GM21381 (cell line): ENCODE data around the gene MAST4.

Source experiments
- ATAC-seq: cut with Tn5 transposase; IDR thresholded peaks from one replicate; pipeline ENCODE4 v1.9.1; 2021; ENCODE audit warnings: mild to moderate bottlenecking, moderate library complexity; ENCODE audit not compliant: unreplicated experiment

MAST4 gene

GRCh38 chr5:66595756-66596635, at the start of gene MAST4:
MAST4 (plus strand) TSS chr5:66596393; CDS start chr5:66596656, 263 bp downstream.
- ATAC-seq, result peak; percentile 100

GRCh38 chr5:66546541-66546940, 49.7 kb upstream of the MAST4 start:
- ATAC-seq, result no peak

GRCh38 chr5:66551338-66551737, 44.9 kb upstream of the MAST4 start:
- ATAC-seq, result no peak

GRCh38 chr5:66551945-66552344, 44.2 kb upstream of the MAST4 start:
- ATAC-seq, result no peak

GRCh38 chr5:66553368-66553912, 42.8 kb upstream of the MAST4 start:
- ATAC-seq, result no peak

GRCh38 chr5:66553916-66554575, 42.1 kb upstream of the MAST4 start:
- ATAC-seq, result peak; percentile 93

- no peak for ATAC-seq
Observed at GRCh38 chr5:66554884-66555283, 41.3 kb upstream of the MAST4 start.

GRCh38 chr5:66558560-66558959, 37.6 kb upstream of the MAST4 start:
- peak; percentile 48 for ATAC-seq

- ATAC-seq, result no peak
Observed at GRCh38 chr5:66560371-66560770, 35.8 kb upstream of the MAST4 start.

- ATAC-seq, result no peak
Observed at GRCh38 chr5:66561256-66561990, 34.8 kb upstream of the MAST4 start.

GRCh38 chr5:66565878-66566277, 30.3 kb upstream of the MAST4 start:
- ATAC-seq, result no peak

- no peak for ATAC-seq
Observed at GRCh38 chr5:66567474-66567873, 28.7 kb upstream of the MAST4 start.

- no peak for ATAC-seq
Observed at GRCh38 chr5:66570201-66570600, 26.0 kb upstream of the MAST4 start.

GRCh38 chr5:66573733-66574132, 22.5 kb upstream of the MAST4 start:
- ATAC-seq, result no peak

GRCh38 chr5:66582499-66583165, 13.6 kb upstream of the MAST4 start:
- no peak for ATAC-seq

GRCh38 chr5:66585291-66585690, 10.9 kb upstream of the MAST4 start:
- no peak for ATAC-seq

GRCh38 chr5:66587771-66588170, 8.4 kb upstream of the MAST4 start:
- ATAC-seq, result no peak

GRCh38 chr5:66596636-66597182, 516 bp downstream of the MAST4 start:
- ATAC-seq, result no peak

GRCh38 chr5:66597183-66597757, 1.1 kb downstream of the MAST4 start:
- ATAC-seq, result no peak

- no peak for ATAC-seq
Observed at GRCh38 chr5:66602621-66603020, 6.4 kb downstream of the MAST4 start.
